Measurements from ENCODE around the gene RGR. TPM values are rescaled to one million over a fixed set of nuclear protein-coding genes. Genes with fewer than 3 reads are reported as not detected.

The RGR gene
- total RNA-seq, 2 donors from 2014 or later: not detected

GRCh38 chr10:84291384-84291783 lies 46.5 kb downstream of the RGR start:
- no peaks in the 10 kb centered on the region for H3K9me3 ChIP-seq (ENCODE audit: control insufficient read depth, low read length)
- Mint-ChIP-seq H3K27me3 (ENCODE audit: insufficient read depth) (no peaks in the 10 kb centered on the region), H3K4me3 (no peak overlapping the region), H3K27ac (no peak overlapping the region), H3K4me1 (peaks cover 25% of the 10 kb centered on the region), H3K36me3 (ENCODE audit: low read depth) (no peaks in the 10 kb centered on the region), H3K9me3 (no peaks in the 10 kb centered on the region)
- WGBS, 2 experiments (ENCODE audit: insufficient coverage in 1 of 2, insufficient read length in 1 of 2): 57 to 69% methylated on average over 1 of the region's 1 CpG
- peak; percentile 85 for DNase-seq
- H3K27ac ChIP-seq (ENCODE audit: low read depth, low read length): no peak overlapping the region
- H3K36me3 ChIP-seq (ENCODE audit: control insufficient read depth, insufficient read depth, low read length): no peaks in the 10 kb centered on the region
- TF ChIP-seq, protein P1, sequence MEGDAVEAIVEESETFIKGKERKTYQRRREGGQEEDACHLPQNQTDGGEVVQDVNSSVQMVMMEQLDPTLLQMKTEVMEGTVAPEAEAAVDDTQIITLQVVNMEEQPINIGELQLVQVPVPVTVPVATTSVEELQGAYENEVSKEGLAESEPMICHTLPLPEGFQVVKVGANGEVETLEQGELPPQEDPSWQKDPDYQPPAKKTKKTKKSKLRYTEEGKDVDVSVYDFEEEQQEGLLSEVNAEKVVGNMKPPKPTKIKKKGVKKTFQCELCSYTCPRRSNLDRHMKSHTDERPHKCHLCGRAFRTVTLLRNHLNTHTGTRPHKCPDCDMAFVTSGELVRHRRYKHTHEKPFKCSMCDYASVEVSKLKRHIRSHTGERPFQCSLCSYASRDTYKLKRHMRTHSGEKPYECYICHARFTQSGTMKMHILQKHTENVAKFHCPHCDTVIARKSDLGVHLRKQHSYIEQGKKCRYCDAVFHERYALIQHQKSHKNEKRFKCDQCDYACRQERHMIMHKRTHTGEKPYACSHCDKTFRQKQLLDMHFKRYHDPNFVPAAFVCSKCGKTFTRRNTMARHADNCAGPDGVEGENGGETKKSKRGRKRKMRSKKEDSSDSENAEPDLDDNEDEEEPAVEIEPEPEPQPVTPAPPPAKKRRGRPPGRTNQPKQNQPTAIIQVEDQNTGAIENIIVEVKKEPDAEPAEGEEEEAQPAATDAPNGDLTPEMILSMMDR (conservative IDR thresholded peaks at IDR 0.05): no peak
- H3K27me3 ChIP-seq (ENCODE audit: control insufficient read depth, insufficient read depth, low read length, poor library complexity, severe bottlenecking): no peaks in the 10 kb centered on the region
- no peak overlapping the region for H3K9ac ChIP-seq (ENCODE audit: extremely low read depth, low read length, poor library complexity, severe bottlenecking)
- no peak overlapping the region for H3K4me3 ChIP-seq (ENCODE audit: low read length)
- peaks cover 4% of the 10 kb centered on the region for H3K4me1 ChIP-seq (ENCODE audit: control insufficient read depth, insufficient read depth, low read length)

DNA sequence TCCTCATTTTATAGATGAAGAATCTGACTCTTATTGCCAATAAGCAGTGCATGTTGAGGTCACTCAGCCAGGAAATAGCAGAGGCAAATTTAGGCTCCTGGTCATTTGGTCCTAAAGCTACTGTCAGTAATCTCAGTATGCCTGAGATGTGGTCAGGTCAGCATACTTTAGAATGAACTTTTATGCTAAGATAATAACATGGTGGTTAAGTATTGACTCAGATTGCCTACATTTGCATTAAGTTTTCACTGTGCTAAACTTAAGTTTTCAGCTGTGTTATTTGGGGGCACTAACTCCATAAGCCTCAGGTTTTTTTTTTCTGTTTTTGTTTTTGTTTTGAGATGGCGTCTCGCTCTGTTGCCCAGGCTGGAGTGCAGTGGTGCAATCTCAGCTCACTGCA lies 47.6 kb downstream of the RGR start:
- H3K27me3 Mint-ChIP-seq (ENCODE audit: insufficient read depth): no peaks in the 10 kb centered on the region
- WGBS, 2 experiments (ENCODE audit: insufficient coverage in 1 of 2, insufficient read length in 1 of 2): 100% methylated on average over 2 of the region's 2 CpGs; no CpG with 5 or more reads in 1 of the 2 experiments
- H3K9me3 Mint-ChIP-seq: no peaks in the 10 kb centered on the region
- Histone ChIP-seq H3K9ac (ENCODE audit: extremely low read depth, low read length, poor library complexity, severe bottlenecking) (no peak overlapping the region), H3K36me3 (ENCODE audit: control insufficient read depth, insufficient read depth, low read length) (no peaks in the 10 kb centered on the region), H3K27me3 (ENCODE audit: control insufficient read depth, insufficient read depth, low read length, poor library complexity, severe bottlenecking) (no peaks in the 10 kb centered on the region), H3K9me3 (ENCODE audit: control insufficient read depth, low read length) (no peaks in the 10 kb centered on the region), H3K4me3 (ENCODE audit: low read length) (no peak overlapping the region), H3K4me1 (ENCODE audit: control insufficient read depth, insufficient read depth, low read length) (peaks cover 8% of the 10 kb centered on the region), H3K27ac (ENCODE audit: low read depth, low read length) (no peak overlapping the region)
- H3K27ac Mint-ChIP-seq: no peak overlapping the region
- H3K4me3 Mint-ChIP-seq: no peak overlapping the region
- H3K36me3 Mint-ChIP-seq (ENCODE audit: low read depth): no peaks in the 10 kb centered on the region
- DNase-seq: no peak
- H3K4me1 Mint-ChIP-seq: peaks cover 29% of the 10 kb centered on the region
- TF ChIP-seq, protein P1 (conservative IDR thresholded peaks at IDR 0.05): no peak

- Histone ChIP-seq H3K27me3 (ENCODE audit: control insufficient read depth, insufficient read depth, low read length, poor library complexity, severe bottlenecking) (no peaks in the 10 kb centered on the region), H3K36me3 (ENCODE audit: control insufficient read depth, insufficient read depth, low read length) (no peaks in the 10 kb centered on the region), H3K4me3 (ENCODE audit: low read length) (no peak overlapping the region), H3K4me1 (ENCODE audit: control insufficient read depth, insufficient read depth, low read length) (peaks cover 8% of the 10 kb centered on the region), H3K9me3 (ENCODE audit: control insufficient read depth, low read length) (no peaks in the 10 kb centered on the region), H3K9ac (ENCODE audit: extremely low read depth, low read length, poor library complexity, severe bottlenecking) (no peak overlapping the region), H3K27ac (ENCODE audit: low read depth, low read length) (no peak overlapping the region)
- Mint-ChIP-seq H3K4me1 (peaks cover 29% of the 10 kb centered on the region), H3K9me3 (no peaks in the 10 kb centered on the region), H3K36me3 (ENCODE audit: low read depth) (no peaks in the 10 kb centered on the region), H3K27me3 (ENCODE audit: insufficient read depth) (no peaks in the 10 kb centered on the region), H3K27ac (no peak overlapping the region), H3K4me3 (no peak overlapping the region)
- WGBS, 2 experiments (ENCODE audit: insufficient coverage in 1 of 2, insufficient read length in 1 of 2): 91% methylated on average over 1 of the region's 1 CpG; no CpG with 5 or more reads in 1 of the 2 experiments
- DNase-seq: no peak
- TF ChIP-seq, protein P1 (conservative IDR thresholded peaks at IDR 0.05): no peak
These were observed 48.3 kb downstream of the RGR start for GRCh38 chr10:84293171-84293570.
